GM12875 (cell line): Measurements from ENCODE around the gene STPG3.
"Not testable (repeated sequence)": the region's sequence is repeated elsewhere in the genome, so short reads cannot be mapped to it uniquely, and the experiment has no call there.

Experiments
- H3K4me3 ChIP-seq: one replicate; pipeline ENCODE4 v1.5.1; 2011; ENCODE audit warnings: low read depth, low read length, control low read depth
- CTCF ChIP-seq: IDR thresholded peaks from 2 replicates; pipeline ENCODE4 v1.5.1; 2011; ENCODE audit warnings: low read depth, mild to moderate bottlenecking, control low read depth, inconsistent platforms, low read length, moderate library complexity, borderline replicate concordance; ENCODE audit not compliant: insufficient read depth

STPG3 gene

GRCh38 chr9:137241490-137242268, 9.4 kb upstream of the STPG3 start:
- TF ChIP-seq CTCF, result no peak
- peak overlapping the region; percentile 95 for H3K4me3 ChIP-seq

- no peak for TF ChIP-seq CTCF
- H3K4me3 ChIP-seq, result peak overlapping the region; percentile 95
Measured at GRCh38 chr9:137242269-137243203, 8.6 kb upstream of the STPG3 start.

- not testable (repeated sequence) for H3K4me3 ChIP-seq
Measured at GRCh38 chr9:137243266-137243625, 7.8 kb upstream of the STPG3 start.

GRCh38 chr9:137243626-137244485, 7.2 kb upstream of the STPG3 start:
- TF ChIP-seq CTCF, result no peak
- no peak overlapping the region for H3K4me3 ChIP-seq

GRCh38 chr9:137244486-137245449, 6.3 kb upstream of the STPG3 start:
- no peak overlapping the region for H3K4me3 ChIP-seq
- TF ChIP-seq CTCF, result no peak

GRCh38 chr9:137245450-137246421, 5.3 kb upstream of the STPG3 start:
- no peak overlapping the region for H3K4me3 ChIP-seq
- no peak for TF ChIP-seq CTCF
